ENCODE measurements around the gene CTBP1.

The CTBP1 gene

GRCh38 chr4:1164444-1164843, 84.5 kb downstream of the CTBP1 start:
- no peak for DNase-seq (ENCODE audit: low read depth in 2 of 3, low spot score in 1 of 3)

GRCh38 chr4:1164040-1164439, 84.9 kb downstream of the CTBP1 start:
- no peak for DNase-seq (ENCODE audit: low read depth in 2 of 3, low spot score in 1 of 3)
